Endothelial cell of umbilical vein (primary cell): ENCODE results near the gene TSPAN31. TPM values are rescaled to one million over a fixed set of nuclear protein-coding genes. Genes with fewer than 3 reads are reported as not detected.

ENCODE experiments used
- BruUV-seq: library from RNA; stranded (reverse); fragments of 400-500 nt; replicated peaks from 2 replicates; lab custom pipeline; 2021; lab: Mats Ljungman, UMichigan
- CTCF ChIA-PET: fragments of 300-600, 350-600 bp; sonication (Branson Sonifier 250); formaldehyde crosslinking; loops from one replicate; lab custom pipeline; 2021; ENCODE audit warnings: antibody characterized with exemption, inconsistent platforms; lab: Charles Lee
- POLR2A ChIA-PET: fragments of 300-600, 350-600 bp; sonication (Branson Sonifier 250); formaldehyde crosslinking; loops from one replicate; lab custom pipeline; 2021; ENCODE audit warnings: antibody characterized with exemption, inconsistent platforms; lab: Charles Lee
- DNase-seq: peaks from one replicate; pipeline ENCODE4 v3.0.0-alpha.2; 2011; ENCODE audit warnings: low read depth, low spot score
- FAIRE-seq: peaks from 2 replicates; lab custom pipeline; 2011; peaks lifted over from hg19 to GRCh38; lab: Jason Lieb, UNC
- H2AFZ ChIP-seq: 2 replicates; pipeline ENCODE4 v1.6.0; 2012; ENCODE audit warnings: low read depth, low read length, control low read depth, inconsistent platforms
- H3K27ac ChIP-seq: 2 replicates; pipeline ENCODE4 v1.5.1; 2011; ENCODE audit warnings: low read depth, mild to moderate bottlenecking, control low read depth, low read length, moderate library complexity; ENCODE audit not compliant: insufficient read depth
- H3K27me3 ChIP-seq, 2 experiments: 2 replicates each; pipeline versions ENCODE4 v1.6.0 to v1.6.1; 2011; ENCODE audit warnings: low read length in 2 of 2, mixed read lengths in 1 of 2; ENCODE audit not compliant: control insufficient read depth in 2 of 2, insufficient read depth in 2 of 2
- H3K36me3 ChIP-seq, 2 experiments: 2 replicates in 1 of 2; 3 replicates in 1 of 2; pipeline ENCODE4 v1.5.1; 2011; ENCODE audit warnings: low read length in 2 of 2, mild to moderate bottlenecking in 1 of 2, moderate library complexity in 1 of 2; ENCODE audit not compliant: control insufficient read depth in 2 of 2, insufficient read depth in 2 of 2; ENCODE audit errors: extremely low read depth in 1 of 2
- H3K4me1 ChIP-seq: 3 replicates; pipeline ENCODE4 v1.5.1; 2011; ENCODE audit warnings: mild to moderate bottlenecking, low read length; ENCODE audit not compliant: control insufficient read depth, insufficient read depth; ENCODE audit errors: extremely low read depth
- H3K4me2 ChIP-seq: 2 replicates; pipeline ENCODE4 v1.6.1; 2011; ENCODE audit warnings: low read length, control low read depth, mixed read lengths; ENCODE audit not compliant: insufficient read depth
- H3K4me3 ChIP-seq, 3 experiments: fragments of 200-600 bp in 1 of 3; sonication (generic), shearing (Covaris generic) in 1 of 3; replicated peaks in 1 of 3; 2 replicates each; pipeline ENCODE4 v1.5.1; 2011 to 2016; ENCODE audit warnings: control low read depth in 3 of 3, low read length in 3 of 3, mild to moderate bottlenecking in 2 of 3, inconsistent platforms in 1 of 3, low read depth in 1 of 3, moderate library complexity in 1 of 3; ENCODE audit not compliant: insufficient read depth in 1 of 3
- H3K79me2 ChIP-seq: 2 replicates; pipeline ENCODE4 v1.6.0; 2012; ENCODE audit warnings: low read length, inconsistent platforms; ENCODE audit not compliant: control insufficient read depth, insufficient read depth
- H3K9ac ChIP-seq: replicated peaks from 2 replicates; pipeline ENCODE3; 2011; ENCODE audit warnings: low read length, control low read depth; ENCODE audit not compliant: insufficient read depth; ENCODE audit errors: extremely low read depth
- H3K9me1 ChIP-seq: replicated peaks from 3 replicates; pipeline ENCODE4 v1.6.0; 2011; ENCODE audit warnings: mild to moderate bottlenecking, low read length; ENCODE audit not compliant: control insufficient read depth, insufficient read depth; ENCODE audit errors: extremely low read depth
- H3K9me3 ChIP-seq: replicated peaks from 2 replicates; pipeline ENCODE4 v1.5.1; 2012; ENCODE audit warnings: low read length, inconsistent platforms; ENCODE audit not compliant: control insufficient read depth, insufficient read depth
- H4K20me1 ChIP-seq: replicated peaks from 2 replicates; pipeline ENCODE3; 2011; ENCODE audit warnings: mild to moderate bottlenecking, low read length; ENCODE audit not compliant: control insufficient read depth, insufficient read depth; ENCODE audit errors: extremely low read depth
- EZH2 ChIP-seq: IDR thresholded peaks from 2 replicates; pipeline ENCODE4 v1.6.1; 2012; ENCODE audit warnings: borderline replicate concordance, low read depth, mild to moderate bottlenecking, moderate library complexity, low read length, inconsistent platforms; ENCODE audit not compliant: severe bottlenecking
- FOS ChIP-seq: IDR thresholded peaks from 2 replicates; pipeline ENCODE4 v1.6.1; 2011; ENCODE audit warnings: mild to moderate bottlenecking, low read length, moderate library complexity, borderline replicate concordance; ENCODE audit not compliant: insufficient read depth
- GATA2 ChIP-seq: IDR thresholded peaks from 2 replicates; pipeline ENCODE4 v1.7.0; 2011; ENCODE audit warnings: low read depth, mild to moderate bottlenecking, moderate library complexity, mixed read lengths, low read length; ENCODE audit not compliant: insufficient read length, insufficient read depth
- JUN ChIP-seq: IDR thresholded peaks from 2 replicates; pipeline ENCODE4 v1.6.1; 2011; ENCODE audit warnings: borderline replicate concordance, low read depth; ENCODE audit not compliant: insufficient read length, insufficient read depth
- MAX ChIP-seq: IDR thresholded peaks from 2 replicates; pipeline ENCODE4 v1.6.1; 2011; ENCODE audit not compliant: insufficient read depth, insufficient read length
- MYC ChIP-seq: IDR thresholded peaks from one replicate; pipeline ENCODE4 v1.6.1; 2011; ENCODE audit warnings: mild to moderate bottlenecking, low read depth, low read length
- POLR2A ChIP-seq: IDR thresholded peaks from 2 replicates; pipeline ENCODE4 v1.6.1; 2012; ENCODE audit warnings: low read depth, mild to moderate bottlenecking, control low read depth, low read length
- POLR2AphosphoS5 ChIP-seq: IDR thresholded peaks from 2 replicates; pipeline ENCODE4 v1.6.1; 2012; ENCODE audit warnings: low read depth, mild to moderate bottlenecking, control low read depth, low read length, moderate library complexity; ENCODE audit not compliant: insufficient read depth
- dilution Hi-C: fragments of 300-500 bp; cut with MboI; formaldehyde crosslinking; loops from one replicate; pipeline ENCODE4 v1.15.0; 2019; ENCODE audit warnings: low sequenced_read_pairs; ENCODE audit not compliant: extremely low pct_ligation_motif_present
- intact Hi-C: fragments of 100-400 bp; cut with micrococcal nuclease; formaldehyde crosslinking; loops from one replicate; pipeline ENCODE4 v1.10.0; 2022
- polyA plus RNA-seq, 4 experiments: library from polyadenylated mRNA; depleted of rRNA in 3 of 4; stranded (reverse) in 3 of 4; unstranded in 1 of 4; fragments of >200 nt; gene quantifications; 2 replicates each; pipeline versions ENCODE4 v1.2.1 to v1.2.3, GENCODE V29; 2011 to 2012; ENCODE audit warnings: missing spikeins in 1 of 4
- total RNA-seq: library from RNA; stranded (reverse); gene quantifications from 2 replicates; pipeline ENCODE4 v1.2.3, GENCODE V29; 2021
- TF ChIP-seq, protein P1 (sequence below), 2 donors: IDR thresholded peaks; 1 replicate in 1 of 2; 2 replicates in 1 of 2; pipeline ENCODE4 v1.5.1; 2011; ENCODE audit warnings: low read length in 2 of 2, mild to moderate bottlenecking in 2 of 2, moderate library complexity in 2 of 2, control low read depth in 1 of 2, inconsistent platforms in 1 of 2, low read depth in 1 of 2; ENCODE audit not compliant: insufficient read depth in 1 of 2; ENCODE audit errors: extremely low read depth in 1 of 2

Gene TSPAN31
- total and polyA plus RNA-seq, 2 donors (not counting 3 experiments of a cell fraction or from before 2014, with no cell fraction given), result 15.0 to 43.9 TPM

DNA sequence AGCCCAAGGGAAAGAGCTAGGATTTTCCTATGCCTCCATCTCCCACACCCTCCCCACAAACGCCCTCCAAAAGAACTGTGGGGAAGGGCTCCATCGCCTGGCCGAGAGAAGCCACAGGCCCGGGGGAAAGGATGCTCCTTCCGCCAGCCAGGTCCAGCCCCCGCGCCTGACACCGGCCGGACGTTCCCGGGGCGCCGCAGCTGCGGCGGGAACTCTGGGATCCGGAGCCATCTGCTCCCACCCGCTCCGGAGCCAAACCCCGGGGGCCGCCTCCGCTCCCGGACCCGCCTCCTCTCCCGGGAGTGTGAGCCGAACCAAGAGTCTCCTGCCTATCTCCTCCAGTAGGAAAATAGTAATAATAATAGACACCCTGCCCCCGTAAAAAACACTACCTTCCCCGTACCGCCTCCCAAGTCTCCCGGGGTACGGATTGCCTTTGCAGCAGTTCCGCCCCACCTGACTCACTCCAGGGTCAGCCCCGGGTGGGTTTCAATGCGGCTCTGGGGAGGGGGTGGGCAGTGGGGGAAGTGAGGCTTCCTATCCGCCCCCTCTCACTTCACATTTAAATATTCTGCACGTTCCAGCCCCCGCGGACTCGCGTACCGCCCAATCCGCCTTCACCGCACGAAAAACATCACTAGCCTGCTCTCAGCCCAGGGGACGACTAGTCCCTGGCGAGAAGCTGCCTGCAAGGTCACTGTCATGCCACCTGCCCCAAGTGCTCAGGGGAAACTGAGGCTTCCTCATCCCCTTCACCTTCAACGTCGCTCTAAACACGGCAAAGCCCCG is 8.7 kb upstream of the TSPAN31 start:
- Histone ChIP-seq H3K9me3 (no peaks in the 10 kb centered on the region), H3K4me1 (peaks cover 4% of the 10 kb centered on the region), H3K9me1 (no peaks in the 10 kb centered on the region), H3K4me2 (no peak overlapping the region), H3K36me3 (no peaks in the 10 kb centered on the region), H2AFZ (no peak overlapping the region), H3K4me3 (no peak overlapping the region), H3K27me3 (peaks cover 80 to 84% of the 10 kb centered on the region in 2 experiments), H4K20me1 (no peaks in the 10 kb centered on the region), H3K9ac (no peak overlapping the region), H3K27ac (no peak overlapping the region), H3K79me2 (no peaks in the 10 kb centered on the region)
- ChIA-PET POLR2A (no interaction called here), CTCF (interaction anchor here (1.0 to 6.1 kb wide), 6 partner anchors 8 to 153 kb away, joined by 4 to 48 read pairs (median 7); partner anchors contain the start of gene TSPAN31)
- intact Hi-C loops, result no loop called here
- DNase-seq (no peak), FAIRE-seq (peak; percentile 48)
- dilution Hi-C loops, result no loop called here
- BruUV-seq, result no TSS peak
- TF ChIP-seq MAX (no peak), POLR2A (no peak), POLR2AphosphoS5 (no peak), EZH2 (peak; percentile 58)

- Histone ChIP-seq H3K27ac (no peak overlapping the region), H2AFZ (no peak overlapping the region), H3K9me1 (no peaks in the 10 kb centered on the region), H3K27me3 (peaks cover 75 to 77% of the 10 kb centered on the region in 2 experiments), H3K79me2 (no peaks in the 10 kb centered on the region), H3K4me2 (no peak overlapping the region), H3K4me1 (peaks cover 5% of the 10 kb centered on the region), H4K20me1 (no peaks in the 10 kb centered on the region), H3K4me3 (no peak overlapping the region), H3K9ac (no peak overlapping the region), H3K36me3 (no peaks in the 10 kb centered on the region), H3K9me3 (no peaks in the 10 kb centered on the region)
- BruUV-seq, result no TSS peak
- no peak for DNase-seq
- ChIA-PET POLR2A (no interaction called here), CTCF (interaction anchor here (1.0 to 6.1 kb wide), 4 partner anchors 11 to 154 kb away, joined by 4 to 48 read pairs (median 7); no protein-coding TSS in a partner anchor)
- TF ChIP-seq JUN (no peak), MAX (no peak), POLR2AphosphoS5 (no peak), FOS (no peak), MYC (no peak), GATA2 (no peak), EZH2 (no peak), POLR2A (no peak)
- TF ChIP-seq, protein P1, sequence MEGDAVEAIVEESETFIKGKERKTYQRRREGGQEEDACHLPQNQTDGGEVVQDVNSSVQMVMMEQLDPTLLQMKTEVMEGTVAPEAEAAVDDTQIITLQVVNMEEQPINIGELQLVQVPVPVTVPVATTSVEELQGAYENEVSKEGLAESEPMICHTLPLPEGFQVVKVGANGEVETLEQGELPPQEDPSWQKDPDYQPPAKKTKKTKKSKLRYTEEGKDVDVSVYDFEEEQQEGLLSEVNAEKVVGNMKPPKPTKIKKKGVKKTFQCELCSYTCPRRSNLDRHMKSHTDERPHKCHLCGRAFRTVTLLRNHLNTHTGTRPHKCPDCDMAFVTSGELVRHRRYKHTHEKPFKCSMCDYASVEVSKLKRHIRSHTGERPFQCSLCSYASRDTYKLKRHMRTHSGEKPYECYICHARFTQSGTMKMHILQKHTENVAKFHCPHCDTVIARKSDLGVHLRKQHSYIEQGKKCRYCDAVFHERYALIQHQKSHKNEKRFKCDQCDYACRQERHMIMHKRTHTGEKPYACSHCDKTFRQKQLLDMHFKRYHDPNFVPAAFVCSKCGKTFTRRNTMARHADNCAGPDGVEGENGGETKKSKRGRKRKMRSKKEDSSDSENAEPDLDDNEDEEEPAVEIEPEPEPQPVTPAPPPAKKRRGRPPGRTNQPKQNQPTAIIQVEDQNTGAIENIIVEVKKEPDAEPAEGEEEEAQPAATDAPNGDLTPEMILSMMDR (IDR thresholded peaks at IDR 0.05; ENCODE audit: extremely low read depth in 1 of 2, insufficient read depth in 1 of 2, low read depth in 1 of 2, low read length in 2 of 2), result no peak
- FAIRE-seq, result no peak
- intact Hi-C loops, result loop anchor here (1.0 kb wide), 1 partner anchor 154 kb away; no protein-coding TSS in a partner anchor
- dilution Hi-C loops, result no loop called here
Measured at GRCh38 chr12:57736741-57737466, 7.9 kb upstream of the TSPAN31 start.
